ENCODE data around the gene PGM5.

DNA sequence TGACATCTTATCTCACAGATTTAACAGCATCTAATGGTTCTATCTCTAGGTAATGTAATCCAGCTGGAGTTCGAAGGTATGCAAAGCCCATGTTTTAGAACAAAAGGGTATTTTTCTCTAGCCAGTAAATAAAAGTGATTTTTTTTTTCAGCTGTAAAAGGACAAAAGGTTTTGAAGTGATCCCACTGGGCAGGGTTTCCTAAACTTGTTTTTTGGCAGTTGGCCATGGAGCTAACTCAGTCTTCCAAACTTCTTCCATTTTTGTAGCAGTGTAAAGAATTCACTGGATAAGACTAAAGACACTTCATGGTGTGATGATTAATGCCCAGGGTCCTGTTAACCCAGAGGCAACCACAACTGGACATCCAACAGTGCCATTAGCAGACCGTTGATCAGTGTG, 120.4 kb downstream of the PGM5 start:
- no peak for TF ChIP-seq CTCF (IDR thresholded peaks at IDR 0.05)
- TF ChIP-seq CREB1 (CRISPR knock-in tag; IDR thresholded peaks at IDR 0.05), result no peak
- TF ChIP-seq, protein P1, sequence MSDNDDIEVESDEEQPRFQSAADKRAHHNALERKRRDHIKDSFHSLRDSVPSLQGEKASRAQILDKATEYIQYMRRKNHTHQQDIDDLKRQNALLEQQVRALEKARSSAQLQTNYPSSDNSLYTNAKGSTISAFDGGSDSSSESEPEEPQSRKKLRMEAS (CRISPR knock-in tag; IDR thresholded peaks at IDR 0.05), result no peak
- TF ChIP-seq OVOL2 (CRISPR knock-in tag; IDR thresholded peaks at IDR 0.05; ENCODE audit: borderline replicate concordance), result no peak
- TF ChIP-seq, protein P2, sequence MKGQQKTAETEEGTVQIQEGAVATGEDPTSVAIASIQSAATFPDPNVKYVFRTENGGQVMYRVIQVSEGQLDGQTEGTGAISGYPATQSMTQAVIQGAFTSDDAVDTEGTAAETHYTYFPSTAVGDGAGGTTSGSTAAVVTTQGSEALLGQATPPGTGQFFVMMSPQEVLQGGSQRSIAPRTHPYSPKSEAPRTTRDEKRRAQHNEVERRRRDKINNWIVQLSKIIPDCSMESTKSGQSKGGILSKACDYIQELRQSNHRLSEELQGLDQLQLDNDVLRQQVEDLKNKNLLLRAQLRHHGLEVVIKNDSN (CRISPR knock-in tag; IDR thresholded peaks at IDR 0.05), result no peak
- no peak for TF ChIP-seq CBFB (CRISPR knock-in tag; IDR thresholded peaks at IDR 0.05; ENCODE audit: low read depth)
- TF ChIP-seq ESRRA (CRISPR knock-in tag; IDR thresholded peaks at IDR 0.05; ENCODE audit: borderline replicate concordance), result no peak
- no peak for TF ChIP-seq ZNF138 (CRISPR knock-in tag; conservative IDR thresholded peaks at IDR 0.05)
- no peak for TF ChIP-seq ZNF232 (CRISPR knock-in tag; IDR thresholded peaks at IDR 0.05)
- no peak for TF ChIP-seq ZNF121 (CRISPR knock-in tag; IDR thresholded peaks at IDR 0.05)
- no peak for TF ChIP-seq FOXP4 (CRISPR knock-in tag; IDR thresholded peaks at IDR 0.05)
- no peak for TF ChIP-seq NFE2L1 (CRISPR knock-in tag; IDR thresholded peaks at IDR 0.05)
- TF ChIP-seq ZNF396 (CRISPR knock-in tag; IDR thresholded peaks at IDR 0.05; ENCODE audit: borderline replicate concordance), result no peak
- no peak for TF ChIP-seq ATF3 (CRISPR knock-in tag; conservative IDR thresholded peaks at IDR 0.05)
